HG02678 (cell line): ENCODE measurements around the gene WDR45B.
A peak's percentile ranks its signal among the peaks of the same experiment; 100 is the strongest.
"Not testable (repeated sequence)": the region's sequence is repeated elsewhere in the genome, so short reads cannot be mapped to it uniquely, and the experiment has no call there.

ENCODE experiments used
- ATAC-seq: cut with Tn5 transposase; IDR thresholded peaks from one replicate; pipeline ENCODE4 v1.9.1; 2021; ENCODE audit warnings: mild to moderate bottlenecking, moderate library complexity; ENCODE audit not compliant: unreplicated experiment

Gene WDR45B

GRCh38 chr17:82658331-82658730, 10.1 kb upstream of the WDR45B start:
- ATAC-seq: no peak

GRCh38 chr17:82657926-82658325, 9.7 kb upstream of the WDR45B start:
- ATAC-seq: no peak

- no peak for ATAC-seq
These were observed 8.0 kb upstream of the WDR45B start for GRCh38 chr17:82656266-82656665.

- ATAC-seq: no peak
These were observed 7.3 kb upstream of the WDR45B start for GRCh38 chr17:82655523-82655922.

GRCh38 chr17:82655038-82655479, 6.8 kb upstream of the WDR45B start:
- no peak for ATAC-seq

- not testable (repeated sequence) for ATAC-seq
These were observed 6.4 kb upstream of the WDR45B start for GRCh38 chr17:82654611-82655010.

GRCh38 chr17:82653651-82654528, 5.6 kb upstream of the WDR45B start:
- ATAC-seq: no peak

GRCh38 chr17:82650723-82651122, 2.5 kb upstream of the WDR45B start:
- ATAC-seq: no peak

- no peak for ATAC-seq
These were observed 1.4 kb upstream of the WDR45B start for GRCh38 chr17:82649501-82650261.

- no peak for ATAC-seq
These were observed 593 bp upstream of the WDR45B start for GRCh38 chr17:82648742-82649331.

- ATAC-seq: peak; percentile 23
These were observed 565 bp downstream of the WDR45B start for GRCh38 chr17:82647593-82648164.

- no peak for ATAC-seq
These were observed 2.7 kb downstream of the WDR45B start for GRCh38 chr17:82645516-82645915.

- ATAC-seq: no peak
These were observed 4.1 kb downstream of the WDR45B start for GRCh38 chr17:82644148-82644547.

GRCh38 chr17:82642022-82642421, 6.2 kb downstream of the WDR45B start:
- ATAC-seq: no peak

- ATAC-seq: no peak
These were observed 8.2 kb downstream of the WDR45B start for GRCh38 chr17:82640036-82640435.

- ATAC-seq: no peak
These were observed 8.6 kb downstream of the WDR45B start for GRCh38 chr17:82639628-82640027.

GRCh38 chr17:82638183-82638773, 10.0 kb downstream of the WDR45B start:
- no peak for ATAC-seq

- no peak for ATAC-seq
These were observed 11.3 kb downstream of the WDR45B start for GRCh38 chr17:82636626-82637598.

GRCh38 chr17:82633343-82633742, 14.9 kb downstream of the WDR45B start:
- no peak for ATAC-seq

- no peak for ATAC-seq
These were observed 15.8 kb downstream of the WDR45B start for GRCh38 chr17:82632451-82632850.
